ENCODE data around the gene GRK1.

GRK1 gene

DNA sequence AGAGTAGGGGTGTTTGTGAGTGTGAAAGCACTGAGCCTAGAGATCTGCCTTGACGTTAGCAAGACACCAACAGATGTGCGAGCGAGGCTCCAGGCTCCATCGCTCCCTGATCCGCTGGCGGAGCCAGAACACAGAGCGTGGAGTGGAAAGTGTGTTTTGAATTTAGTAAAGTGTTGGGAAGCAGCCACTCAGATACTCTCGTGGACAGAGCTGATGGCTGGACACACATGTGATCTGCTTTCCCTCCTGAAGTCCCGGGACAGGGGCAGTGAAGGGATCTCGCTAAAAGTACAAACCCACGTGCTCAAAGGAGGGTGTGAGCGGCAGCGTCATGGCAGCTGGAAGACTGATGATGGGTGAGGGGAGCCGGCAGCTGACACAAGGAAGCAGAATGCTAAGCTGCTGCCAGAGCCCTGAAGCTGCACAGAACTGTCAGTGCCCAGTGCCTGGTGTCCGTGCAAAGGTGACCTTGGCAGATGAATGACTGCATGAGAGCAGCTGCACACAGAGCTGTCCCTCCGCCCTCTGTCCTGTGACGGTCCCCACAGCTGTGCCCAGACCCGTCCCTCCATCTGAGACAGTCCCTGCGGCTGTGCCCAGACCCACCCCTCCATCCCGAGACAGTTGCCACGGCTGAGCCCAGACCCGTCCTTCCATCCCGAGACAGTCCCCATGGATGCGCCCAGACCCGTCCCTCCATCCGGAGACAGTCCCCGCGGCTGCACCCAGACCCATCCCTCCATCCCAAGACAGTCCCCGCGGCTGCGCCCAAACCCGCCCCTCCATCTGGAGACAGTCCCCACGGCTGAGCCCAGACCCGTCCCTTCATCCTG is 62.4 kb downstream of the GRK1 start:
- DNase-seq (ENCODE audit: low spot score), result no peak

DNA sequence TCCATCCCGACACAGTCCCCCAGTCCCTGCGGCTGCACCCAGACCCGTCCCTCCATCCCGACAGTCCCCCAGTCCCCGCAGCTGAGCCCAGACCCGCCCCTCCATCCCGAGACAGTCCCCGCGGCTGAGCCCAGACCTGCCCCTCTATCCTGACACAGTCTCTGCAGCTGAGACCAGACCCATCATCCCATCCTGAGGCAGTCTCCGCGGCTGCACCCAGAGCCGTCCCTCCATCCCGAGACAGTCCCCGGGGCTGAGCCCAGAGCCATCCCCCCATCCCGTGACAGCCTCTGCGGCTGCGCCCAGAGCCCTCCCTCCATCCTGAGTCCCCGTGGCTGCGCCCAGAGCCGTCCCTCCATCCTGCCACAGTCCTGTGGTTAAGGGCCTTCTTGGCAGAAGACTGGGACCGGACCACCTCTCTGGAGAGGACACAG is 63.3 kb downstream of the GRK1 start:
- DNase-seq (ENCODE audit: low spot score), result no peak

DNA sequence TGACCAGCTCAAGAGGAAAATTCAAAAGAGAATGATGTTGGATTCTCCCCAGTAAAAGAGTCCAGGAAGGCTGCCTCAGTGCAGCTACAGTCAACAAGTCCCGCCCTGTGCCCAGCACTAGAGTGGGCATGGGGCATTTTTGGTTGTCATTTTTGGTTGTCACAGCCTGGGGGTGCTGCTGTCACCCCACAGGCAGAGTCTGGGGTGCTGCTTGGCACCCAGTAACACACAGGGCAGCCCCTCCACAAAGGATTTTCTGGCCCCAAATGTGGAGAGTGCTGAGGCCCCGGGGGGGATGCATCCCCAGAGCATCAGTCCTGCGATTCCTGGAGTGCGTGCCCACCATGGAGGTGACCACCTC is 63.8 kb downstream of the GRK1 start:
- DNase-seq (ENCODE audit: low spot score), result no peak

DNA sequence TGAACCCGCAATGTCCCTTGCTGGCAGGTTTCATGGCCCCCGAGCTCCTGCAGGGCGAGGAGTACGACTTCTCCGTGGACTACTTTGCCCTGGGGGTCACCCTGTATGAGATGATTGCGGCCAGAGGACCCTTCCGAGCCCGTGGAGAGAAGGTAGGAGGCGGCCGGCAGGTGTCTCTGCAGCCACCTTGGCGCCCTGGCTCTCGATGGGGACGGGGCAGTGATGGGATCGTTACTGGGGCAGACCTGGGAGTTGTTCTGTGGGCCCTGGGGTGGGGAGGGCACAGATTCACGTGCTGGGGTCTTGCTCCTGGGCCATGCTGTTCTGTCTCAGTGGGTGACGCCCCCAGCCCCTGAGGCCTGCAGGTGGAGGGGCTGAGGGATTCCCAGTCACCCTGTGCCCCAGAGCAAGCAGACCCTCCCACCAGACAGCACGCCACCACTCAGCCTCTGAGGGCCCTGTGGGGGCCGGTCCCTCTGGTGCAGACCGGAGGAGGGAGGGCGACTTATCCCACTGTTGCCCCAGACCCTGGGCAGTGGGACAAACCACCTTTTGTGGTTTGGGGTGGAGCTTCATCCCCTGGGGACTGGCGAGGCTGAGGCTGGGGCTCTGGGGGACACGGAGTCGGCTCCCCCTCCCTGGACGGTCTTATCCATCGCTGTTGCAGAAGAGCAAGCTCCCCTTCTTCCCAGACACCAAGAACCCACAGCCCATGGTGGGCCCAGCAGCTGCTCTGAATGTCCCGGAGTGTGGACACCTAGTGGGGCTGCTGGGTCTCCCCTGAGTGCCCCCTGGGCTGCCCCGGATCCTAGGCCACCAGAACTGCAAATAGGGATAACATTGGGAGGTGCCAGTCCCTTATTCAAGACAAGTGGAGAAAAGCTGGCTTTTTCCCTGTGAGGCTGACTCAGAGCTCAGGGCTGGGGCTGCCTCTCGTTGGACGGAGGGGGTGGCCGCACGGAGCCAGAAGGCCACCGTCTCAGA is 64.5 kb downstream of the GRK1 start:
- DNase-seq (ENCODE audit: low spot score), result no peak

DNA sequence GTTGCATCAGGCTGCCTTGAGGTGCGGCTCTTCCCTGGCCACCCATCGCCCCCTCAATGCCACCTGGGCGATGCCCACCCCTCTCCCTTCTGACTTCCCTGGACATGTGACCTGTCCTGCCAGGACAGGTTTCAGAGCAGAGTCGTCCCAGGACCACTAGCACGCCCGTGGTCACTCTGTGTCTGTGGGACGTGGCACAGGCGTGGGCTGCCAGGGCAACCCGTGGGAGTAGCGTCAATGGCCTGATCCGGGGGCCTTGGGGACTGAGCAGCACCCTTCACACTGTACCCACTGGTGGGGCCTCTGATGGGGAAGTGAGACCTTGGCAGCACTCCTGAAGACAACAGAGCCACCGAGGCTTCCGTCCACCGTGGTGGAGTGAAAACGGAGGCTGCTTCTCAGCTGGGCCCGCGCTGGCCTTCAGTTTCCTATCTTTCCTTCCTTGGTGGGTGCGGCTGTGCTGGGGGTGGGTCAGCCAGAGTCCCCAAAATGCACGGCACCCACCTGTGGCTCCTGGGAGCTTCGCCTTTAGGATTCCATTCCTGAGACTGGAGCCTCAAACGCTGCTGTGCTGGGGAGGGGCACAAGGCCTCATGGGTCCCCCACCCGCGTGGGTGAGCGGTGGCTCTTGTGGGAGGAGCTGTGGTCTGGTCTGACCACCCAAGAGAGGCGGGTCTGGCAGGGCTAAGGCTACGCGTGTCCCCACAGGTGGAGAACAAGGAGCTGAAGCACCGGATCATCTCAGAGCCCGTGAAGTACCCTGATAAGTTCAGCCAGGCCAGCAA is 65.3 kb downstream of the GRK1 start:
- DNase-seq (ENCODE audit: low spot score), result no peak

DNA sequence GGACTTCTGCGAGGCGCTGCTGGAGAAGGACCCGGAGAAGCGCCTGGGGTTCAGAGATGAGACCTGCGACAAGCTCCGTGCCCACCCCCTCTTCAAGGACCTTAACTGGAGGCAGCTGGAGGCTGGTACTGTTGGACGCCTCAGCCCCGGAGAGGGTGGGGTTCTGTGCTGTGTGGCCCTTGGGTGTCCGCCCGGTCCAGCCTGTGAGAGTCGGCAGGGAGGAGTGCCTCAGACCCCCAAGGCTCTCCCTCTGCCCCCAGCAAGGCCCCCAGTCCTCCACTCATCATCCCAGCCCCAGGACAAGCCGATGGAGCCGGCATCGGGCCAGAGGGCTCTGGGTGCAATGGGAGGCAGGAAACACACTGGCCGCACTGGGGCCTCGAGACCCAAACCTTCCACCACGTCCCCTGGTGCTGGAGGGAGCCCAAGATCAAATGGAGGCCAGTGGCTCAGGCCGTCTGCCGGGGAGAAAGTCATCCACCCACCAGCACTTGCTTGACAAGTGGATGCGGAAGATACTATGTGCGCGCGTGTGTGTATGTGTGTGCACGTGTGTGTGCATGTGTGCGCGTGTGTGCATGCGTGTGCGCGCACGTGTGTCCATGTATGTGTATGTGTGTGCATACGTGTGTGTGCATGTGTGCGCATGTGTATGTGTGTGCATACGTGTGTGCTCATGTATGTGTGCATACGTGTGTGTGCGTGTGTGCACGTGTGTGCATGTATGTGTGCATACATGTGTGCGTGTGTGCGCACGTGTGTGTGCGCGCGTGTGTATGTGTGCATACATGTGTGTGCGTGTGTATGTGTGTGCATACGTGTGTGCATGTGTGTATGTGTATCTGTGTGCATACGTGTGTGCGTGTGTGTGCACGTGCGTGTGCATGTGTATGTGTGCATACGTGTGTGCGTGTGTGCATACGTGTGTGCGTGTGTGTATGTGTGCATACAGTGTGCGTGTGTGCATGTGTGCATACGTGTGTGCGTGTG is 66.2 kb downstream of the GRK1 start:
- no peak for DNase-seq (ENCODE audit: low spot score)

DNA sequence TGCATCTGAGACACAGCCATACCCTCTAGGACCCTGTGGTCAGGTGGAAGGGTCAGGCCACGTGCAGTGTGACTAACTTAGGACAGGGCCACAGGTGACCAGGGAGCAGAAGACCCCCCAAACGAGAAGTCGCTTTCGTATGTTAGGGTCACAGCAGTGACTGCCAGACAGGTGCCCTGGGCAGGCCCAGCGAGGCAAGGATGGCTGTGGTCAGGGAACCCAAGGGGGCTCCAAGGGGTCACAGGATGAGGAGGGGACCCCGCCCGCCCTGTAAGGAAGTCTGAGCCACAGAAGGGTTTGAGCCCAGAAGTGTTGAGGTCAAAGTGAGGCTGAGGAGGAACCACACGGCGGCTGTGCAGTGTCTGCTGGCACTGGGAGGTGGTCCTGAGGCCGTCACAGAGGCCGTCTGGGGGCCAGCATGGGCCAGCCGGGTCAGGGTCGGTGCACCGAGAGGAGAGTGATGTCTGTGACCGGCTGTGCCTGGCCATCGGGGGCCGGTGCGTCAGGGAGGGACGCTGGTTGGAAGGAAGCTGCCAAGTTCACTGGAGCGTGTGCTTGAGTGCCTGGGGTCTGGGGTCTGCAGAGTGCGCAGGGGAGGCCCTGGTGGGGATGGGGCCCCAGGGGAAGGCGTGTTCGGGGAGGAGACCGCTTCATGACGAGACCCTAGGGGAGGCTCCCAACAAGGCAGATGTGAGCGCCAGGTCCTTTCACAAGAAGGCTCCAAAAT is 67.2 kb downstream of the GRK1 start:
- no peak for DNase-seq (ENCODE audit: low spot score)

DNA sequence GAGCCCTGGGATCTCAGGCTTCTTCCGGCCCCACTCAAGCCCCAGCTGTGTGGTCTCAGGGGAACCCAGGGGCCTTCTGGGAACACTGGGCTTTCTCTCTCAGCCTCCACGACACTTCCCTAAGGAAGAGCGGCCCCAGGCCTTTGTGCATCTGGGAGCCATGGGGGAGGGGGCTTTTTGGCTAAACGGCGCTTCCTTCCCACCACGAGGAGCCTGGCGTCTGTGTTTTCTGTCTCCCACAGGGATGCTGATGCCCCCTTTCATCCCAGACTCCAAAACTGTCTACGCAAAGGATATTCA is 67.8 kb downstream of the GRK1 start:
- DNase-seq (ENCODE audit: low spot score), result no peak

DNA sequence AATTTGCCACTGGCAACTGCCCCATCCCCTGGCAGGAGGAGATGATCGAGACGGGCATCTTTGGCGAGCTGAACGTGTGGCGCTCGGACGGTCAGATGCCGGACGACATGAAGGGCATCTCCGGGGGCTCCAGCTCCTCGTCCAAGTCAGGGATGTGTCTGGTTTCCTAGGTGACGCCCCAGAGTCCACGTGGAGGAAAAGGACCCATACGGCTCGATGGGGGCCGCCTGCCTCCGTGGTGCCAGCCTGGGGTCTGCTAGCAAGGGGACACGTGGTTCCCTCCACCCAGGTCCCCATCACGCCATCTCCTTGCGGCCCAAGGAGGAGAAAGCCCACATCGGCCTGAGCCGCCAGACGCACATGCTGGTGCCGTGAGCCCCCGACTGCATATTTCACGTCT is 68.2 kb downstream of the GRK1 start:
- DNase-seq (ENCODE audit: low spot score), result no peak

DNA sequence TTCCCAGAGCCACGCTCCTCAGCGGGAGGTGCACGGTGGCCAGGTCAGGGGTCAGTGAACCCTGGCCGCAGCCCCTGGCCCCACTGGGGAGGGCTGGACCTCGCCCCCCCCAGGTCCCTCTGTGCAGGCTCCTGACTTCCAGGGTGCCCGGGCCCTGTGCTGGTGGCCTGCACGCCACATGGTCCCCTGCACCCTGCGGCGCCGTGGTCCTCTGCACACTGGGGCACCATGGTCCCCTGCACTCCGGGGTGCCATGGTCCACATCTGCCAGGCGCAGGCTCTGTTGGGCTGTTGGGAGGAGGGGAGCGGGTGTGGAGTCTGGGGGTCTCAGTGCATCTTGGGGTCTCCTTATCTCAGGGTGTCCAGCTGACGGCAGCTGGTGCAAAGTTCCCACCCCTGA is 68.7 kb downstream of the GRK1 start:
- DNase-seq (ENCODE audit: low spot score), result no peak

DNA sequence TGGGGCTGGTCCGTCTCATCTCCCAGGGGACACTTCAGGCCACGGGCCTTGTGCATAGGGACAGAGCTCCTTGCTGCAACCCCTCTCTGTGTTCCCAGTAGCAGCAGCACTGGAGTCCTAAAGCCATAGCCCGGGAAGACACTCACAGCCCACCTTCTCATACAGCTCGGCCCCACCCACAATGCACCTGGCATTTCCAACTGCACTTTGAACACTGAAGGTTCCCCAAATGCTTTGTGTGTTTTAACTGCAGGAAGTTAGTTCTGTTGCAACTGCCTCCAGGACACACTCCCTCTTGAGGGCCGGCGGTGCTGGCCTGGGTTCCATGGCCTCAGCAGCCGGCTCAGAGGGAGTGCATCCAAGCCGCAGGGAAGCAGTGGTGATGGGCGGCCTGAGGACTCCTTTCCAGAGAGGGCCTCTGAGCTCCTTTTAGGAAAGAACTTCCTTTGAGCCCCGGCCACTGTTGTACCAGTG is 69.3 kb downstream of the GRK1 start:
- no peak for DNase-seq (ENCODE audit: low spot score)

DNA sequence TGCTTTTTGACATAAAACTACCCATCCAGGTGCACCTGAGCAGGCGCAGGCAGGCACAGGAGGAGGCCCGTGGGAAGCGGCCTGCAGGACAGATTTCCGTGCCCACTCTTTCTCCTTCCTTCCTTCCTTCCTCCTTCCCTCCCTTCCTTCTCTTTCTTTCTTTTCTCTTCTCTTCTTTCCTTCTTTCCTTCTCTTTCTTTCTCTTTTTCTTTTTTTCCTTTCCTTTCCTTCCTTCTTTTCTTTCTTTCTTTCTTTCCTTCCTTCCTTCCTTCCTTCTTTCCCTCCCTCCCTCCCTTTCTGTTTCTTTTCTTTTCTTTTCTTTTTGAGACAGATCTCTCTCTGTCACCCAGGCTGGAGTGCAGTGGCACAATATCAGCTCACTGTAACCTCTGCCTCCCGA is 70.8 kb downstream of the GRK1 start:
- no peak for DNase-seq (ENCODE audit: low spot score)

DNA sequence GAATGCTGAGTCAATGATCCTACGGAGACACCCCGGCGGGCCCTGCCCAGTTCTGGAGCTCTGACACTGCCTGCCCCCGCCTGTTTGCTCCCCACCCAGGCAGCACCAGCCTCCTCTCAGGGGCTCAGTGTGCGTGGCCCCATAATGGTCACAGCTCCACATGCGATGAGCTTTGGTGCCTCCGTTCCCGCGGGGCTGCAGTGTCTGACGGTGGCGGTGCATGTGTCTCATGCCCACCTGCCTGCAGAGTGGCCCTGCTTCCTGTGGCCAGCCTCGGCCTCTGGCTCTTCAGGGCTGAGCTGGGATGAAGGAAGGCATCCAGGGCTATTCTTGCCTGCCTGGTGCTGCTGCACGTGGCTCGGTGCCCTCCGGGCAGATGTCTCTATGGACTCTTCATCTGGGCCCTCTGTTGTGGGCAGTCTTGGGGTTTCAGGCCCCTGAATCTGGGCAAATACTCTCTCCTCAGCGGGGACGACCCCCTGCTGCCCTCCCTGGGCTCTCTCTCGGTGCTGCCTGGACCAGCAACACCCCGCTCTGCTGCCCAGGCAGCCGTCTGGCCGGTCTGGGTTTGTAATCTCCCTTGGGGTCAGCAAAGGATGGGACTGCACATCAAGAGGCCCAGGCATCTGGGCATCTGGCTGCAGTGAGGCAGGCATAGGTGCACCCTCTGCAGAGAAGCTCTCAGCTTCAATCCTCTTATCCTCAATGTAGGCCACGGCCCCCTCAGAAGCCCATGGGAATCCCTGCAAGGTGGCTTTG is 72.7 kb downstream of the GRK1 start:
- DNase-seq (ENCODE audit: low spot score), result no peak

DNA sequence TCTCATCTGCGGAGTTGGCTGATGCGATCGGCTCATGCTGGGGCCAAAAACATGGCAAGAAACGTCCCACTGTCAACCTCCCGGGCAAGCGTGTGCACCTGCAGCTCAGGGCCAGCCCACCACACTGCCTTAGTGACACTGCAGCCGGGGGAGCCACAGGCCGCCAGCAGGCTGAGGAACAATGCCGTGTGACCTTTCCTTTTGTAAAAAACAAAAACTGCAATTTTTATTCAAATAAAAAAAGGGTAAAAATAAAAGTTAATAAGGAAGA is 73.2 kb downstream of the GRK1 start:
- no peak for DNase-seq (ENCODE audit: low spot score)

DNA sequence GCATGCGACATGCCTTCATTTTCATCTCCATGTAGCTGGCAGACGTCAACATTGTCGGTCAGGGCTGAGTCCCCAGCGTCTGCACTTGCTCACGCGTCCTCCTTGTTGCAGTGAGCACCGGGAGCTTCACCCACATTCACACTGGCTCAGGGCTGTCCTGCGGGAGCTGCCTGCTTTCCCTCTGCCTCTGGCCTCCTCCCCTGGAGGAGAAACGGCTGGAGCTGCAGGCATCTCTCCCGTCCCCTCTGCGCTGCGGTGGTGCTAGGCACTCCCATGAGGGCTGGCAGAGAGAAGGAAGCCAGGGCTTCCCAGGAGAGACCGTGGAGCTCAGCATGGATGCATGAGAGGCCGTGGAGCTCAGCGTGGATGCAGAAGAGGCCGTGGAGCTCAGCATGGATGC is 73.6 kb downstream of the GRK1 start:
- no peak for DNase-seq (ENCODE audit: low spot score)

DNA sequence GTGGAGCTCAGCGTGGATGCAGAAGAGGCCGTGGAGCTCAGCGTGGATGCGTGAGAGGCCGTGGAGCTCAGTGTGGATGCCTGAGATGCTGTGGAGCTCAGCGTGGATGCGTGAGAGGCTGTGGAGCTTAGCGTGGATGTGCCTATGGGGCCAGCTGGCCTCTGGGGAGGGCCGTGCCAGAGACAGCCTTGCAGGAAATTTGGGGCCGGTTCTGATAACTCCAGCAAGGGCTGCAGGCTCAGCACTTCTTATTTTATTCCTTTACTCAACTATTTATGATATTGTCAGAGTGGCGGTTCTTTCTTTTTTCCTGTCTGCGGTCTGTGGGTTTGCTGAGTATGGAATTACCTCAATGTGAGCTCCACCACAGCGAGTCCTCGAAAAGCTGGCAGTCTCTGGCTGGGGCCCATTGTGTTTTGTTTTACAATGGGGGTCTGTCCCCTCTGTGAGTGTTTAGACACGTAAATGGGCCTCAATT is 74.2 kb downstream of the GRK1 start:
- DNase-seq (ENCODE audit: low spot score), result peak; percentile 22

DNA sequence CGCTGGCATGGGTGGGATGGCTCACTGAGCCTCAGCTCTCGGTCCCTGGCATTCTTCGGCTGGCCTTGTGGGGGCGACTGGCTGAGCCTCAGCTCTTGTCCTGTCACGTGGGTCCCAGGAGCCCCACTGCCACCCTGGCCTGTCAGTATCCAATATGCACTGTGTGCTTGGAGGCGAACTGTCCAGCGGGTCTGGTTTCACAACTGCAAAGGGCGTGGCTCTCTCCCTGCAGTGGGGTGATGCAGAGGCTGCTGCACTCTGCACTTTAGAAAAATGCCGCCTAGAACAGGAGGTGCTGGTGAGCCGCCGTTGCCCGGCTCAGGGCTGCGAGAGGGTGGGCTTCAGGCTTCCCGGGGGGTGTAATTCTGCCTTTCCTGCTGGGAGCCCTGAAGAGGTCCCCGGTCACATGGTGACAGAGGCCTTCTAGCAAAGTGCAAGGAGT is 75.0 kb downstream of the GRK1 start:
- peak; percentile 4 for DNase-seq (ENCODE audit: low spot score)

DNA sequence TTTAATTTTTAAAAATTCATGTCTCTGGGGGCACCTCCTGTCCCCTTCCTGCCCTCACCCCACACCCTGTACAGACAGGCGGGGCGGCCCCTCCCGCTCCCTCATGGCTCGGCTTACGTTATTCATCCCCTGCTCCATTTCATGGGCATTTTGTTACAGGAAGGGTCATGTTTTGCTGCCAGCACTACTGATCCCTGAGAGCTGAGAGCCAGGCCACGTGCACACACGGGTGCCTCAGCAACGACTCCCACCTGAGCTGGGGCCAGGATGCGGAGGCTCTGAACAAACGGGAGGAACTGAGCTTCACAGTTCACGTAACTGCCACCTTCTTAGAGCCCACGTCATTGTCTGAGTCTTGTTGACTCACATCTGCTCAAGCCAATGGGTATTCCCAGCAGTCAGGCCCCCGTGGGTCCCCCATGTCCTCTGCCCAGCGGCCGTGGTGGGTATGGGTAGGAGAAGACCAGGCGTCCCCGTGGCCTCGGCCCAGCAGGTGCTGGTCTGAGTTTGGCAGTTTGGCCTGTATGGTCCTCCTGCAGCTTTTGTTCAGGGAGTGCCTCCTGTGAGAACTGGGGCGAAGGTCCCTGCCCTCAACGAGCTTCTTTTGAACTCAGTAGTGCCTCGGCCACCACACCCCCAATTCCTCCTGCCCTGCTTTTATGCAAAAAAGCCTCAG is 75.6 kb downstream of the GRK1 start:
- no peak for DNase-seq (ENCODE audit: low spot score)

Measured in CD4-positive, alpha-beta T cell treated with Interleukin-2 at 100 ng/mL for 4 hours (primary cell).